GM19239 (cell line): ENCODE data around the gene SHLD3.
"Not testable (repeated sequence)": the region's sequence is repeated elsewhere in the genome, so short reads cannot be mapped to it uniquely, and the experiment has no call there.

ENCODE experiments used
- DNase-seq: peaks from one replicate; pipeline ENCODE4 v3.0.0; 2011; ENCODE audit warnings: low spot score; ENCODE audit not compliant: insufficient read length
- FAIRE-seq: peaks from 2 replicates; lab custom pipeline; 2011; peaks lifted over from hg19 to GRCh38; lab: Jason Lieb, UNC

Gene SHLD3

DNA sequence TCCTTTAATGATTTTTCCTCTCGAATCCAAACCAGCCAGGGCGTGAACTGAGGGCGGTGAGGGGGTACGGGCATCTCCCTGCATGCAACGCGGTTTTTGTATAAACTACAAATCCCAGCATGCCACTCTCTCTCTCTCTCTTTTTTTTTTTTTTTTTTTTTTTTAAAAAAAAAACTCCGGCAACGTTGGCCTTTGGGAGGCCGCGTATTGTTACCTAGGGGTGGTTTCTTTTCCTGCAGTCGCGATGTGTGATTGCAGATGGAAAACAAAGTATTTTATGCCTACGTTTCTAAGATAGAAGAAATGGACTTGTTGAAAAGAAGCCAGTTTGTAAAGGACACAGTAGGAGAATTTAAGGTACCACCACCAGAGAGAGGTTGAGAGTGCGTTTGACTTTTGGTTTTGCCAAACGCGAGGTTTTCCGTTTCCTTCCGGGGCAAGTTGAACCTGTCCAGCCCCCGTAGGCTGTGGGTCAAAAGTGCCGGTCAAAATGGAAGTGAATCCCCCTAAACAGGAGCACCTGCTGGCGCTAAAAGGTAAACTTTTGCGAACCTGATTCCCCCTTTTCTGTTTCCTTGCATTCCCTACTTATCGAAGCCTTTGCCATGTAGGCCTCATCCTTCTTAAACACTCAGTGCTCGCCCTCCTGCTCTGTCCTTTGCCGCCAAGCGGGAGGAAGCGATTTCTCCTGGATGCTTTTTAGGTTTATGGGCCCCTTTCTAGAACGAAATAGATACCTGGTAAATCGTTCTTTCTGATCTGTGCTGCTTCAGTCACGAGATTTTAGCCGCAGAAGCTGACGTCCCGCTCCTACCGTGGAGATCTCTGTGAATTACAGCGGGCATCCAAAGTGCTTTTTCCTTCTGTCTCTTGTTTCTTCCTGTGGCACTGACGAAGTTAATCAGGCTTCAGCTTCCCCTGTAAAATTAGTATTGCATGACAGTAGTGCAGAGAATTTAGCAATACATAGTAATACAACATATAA, at the start of gene SHLD3, which contains the start of gene TRAPPC13:
SHLD3 (plus strand) TSS at position 457 of the 985 bp plus-strand sequence. CDS start 4,561 bp downstream, outside the sequence.
TRAPPC13 (plus strand) TSS at position 457 of the 985 bp plus-strand sequence; CDS start at position 491, 34 bp downstream.
- no peak for FAIRE-seq

DNA sequence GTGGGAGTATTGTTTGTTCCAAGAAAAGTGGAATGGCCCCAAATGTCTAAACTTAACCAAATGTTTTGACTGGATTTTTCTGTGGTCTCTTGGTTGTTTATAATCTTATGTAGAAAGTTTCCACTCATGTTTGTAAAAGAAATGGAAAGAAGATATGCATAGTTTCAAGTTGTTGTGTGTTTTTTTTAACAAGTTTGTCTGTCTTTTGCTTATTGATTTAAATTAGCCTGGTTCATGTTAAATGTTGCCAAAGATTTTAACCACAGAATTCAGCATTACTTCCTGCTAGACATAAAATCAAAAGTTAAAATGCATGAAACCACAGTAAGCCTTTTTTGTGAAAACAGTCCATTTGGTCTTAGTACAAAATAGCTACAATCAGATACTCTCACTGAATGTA, 47.7 kb upstream of the SHLD3 start:
- no peak for DNase-seq
- FAIRE-seq = no peak

More for the DNA sequence above, at the start of gene SHLD3, which contains the start of gene TRAPPC13:
- DNase-seq = peak; percentile 22

DNA sequence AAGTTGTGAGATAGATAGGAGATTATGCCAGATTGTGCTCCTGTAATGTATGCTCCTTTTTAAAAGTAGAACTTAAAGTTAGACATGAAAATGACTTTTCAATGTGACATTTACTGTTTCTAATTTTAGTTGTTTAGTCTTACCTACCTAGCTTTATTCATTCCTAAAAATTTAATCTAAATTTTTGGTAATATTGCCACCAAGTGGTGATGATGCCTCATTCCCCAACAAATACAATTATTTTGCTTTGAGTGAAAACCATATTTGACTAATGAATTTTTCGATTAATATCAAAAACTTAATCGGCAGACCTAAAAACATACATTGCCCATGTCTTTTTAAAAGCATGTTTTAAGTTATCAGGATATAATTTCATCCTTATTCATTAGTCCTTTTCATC, 36.1 kb upstream of the SHLD3 start:
- FAIRE-seq (no peak), DNase-seq (no peak)

DNA sequence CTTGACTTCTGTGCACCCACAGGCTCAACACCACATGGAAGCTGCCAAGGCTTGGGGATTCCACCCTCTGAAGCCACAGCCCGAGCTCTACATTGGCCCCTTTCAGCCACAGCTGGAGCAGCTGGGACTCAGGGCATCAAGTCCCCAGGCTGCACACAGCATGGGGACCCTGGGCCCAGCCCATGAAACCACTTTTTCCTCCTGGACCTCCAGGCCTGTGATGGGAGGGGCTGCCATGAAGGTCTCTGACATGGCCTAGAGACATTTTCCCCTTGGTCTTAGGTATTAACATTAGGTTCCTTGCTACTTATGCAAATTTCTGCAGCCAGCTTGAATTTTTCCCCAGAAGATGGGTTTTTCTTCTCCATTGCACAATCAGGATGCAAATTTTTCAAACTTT, 23.1 kb upstream of the SHLD3 start:
- DNase-seq, FAIRE-seq: not testable (repeated sequence)

- DNase-seq (no peak), FAIRE-seq (no peak)
These were observed 13.3 kb upstream of the SHLD3 start for GRCh38 chr5:65611524-65611923.

- FAIRE-seq = no peak
- DNase-seq = no peak
These were observed 12.4 kb upstream of the SHLD3 start for GRCh38 chr5:65612298-65612907.

DNA sequence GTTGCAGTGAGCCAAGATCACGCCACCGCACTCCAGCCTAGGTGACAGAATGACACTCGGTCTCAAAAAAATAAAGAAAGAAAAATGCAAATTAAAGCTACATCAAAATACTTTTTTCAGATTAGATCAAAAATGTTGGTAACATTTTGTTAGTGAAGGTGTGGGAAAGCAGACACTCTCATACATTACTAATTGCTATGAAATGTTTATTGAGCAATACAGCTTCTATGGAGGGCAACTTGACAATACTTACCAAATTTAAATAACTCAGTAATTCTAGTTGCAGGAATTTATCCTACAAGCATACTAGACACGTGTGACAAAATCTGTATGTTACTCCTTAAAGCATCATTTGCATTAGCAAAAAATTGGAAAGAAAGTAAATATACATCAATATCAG, 4.8 kb upstream of the SHLD3 start:
- FAIRE-seq (no peak), DNase-seq (no peak)

- not testable (repeated sequence) for FAIRE-seq, DNase-seq
These were observed 2.9 kb upstream of the SHLD3 start for GRCh38 chr5:65621961-65622360.

GRCh38 chr5:65623482-65623881, 1.3 kb upstream of the SHLD3 start:
- DNase-seq (no peak), FAIRE-seq (no peak)

DNA sequence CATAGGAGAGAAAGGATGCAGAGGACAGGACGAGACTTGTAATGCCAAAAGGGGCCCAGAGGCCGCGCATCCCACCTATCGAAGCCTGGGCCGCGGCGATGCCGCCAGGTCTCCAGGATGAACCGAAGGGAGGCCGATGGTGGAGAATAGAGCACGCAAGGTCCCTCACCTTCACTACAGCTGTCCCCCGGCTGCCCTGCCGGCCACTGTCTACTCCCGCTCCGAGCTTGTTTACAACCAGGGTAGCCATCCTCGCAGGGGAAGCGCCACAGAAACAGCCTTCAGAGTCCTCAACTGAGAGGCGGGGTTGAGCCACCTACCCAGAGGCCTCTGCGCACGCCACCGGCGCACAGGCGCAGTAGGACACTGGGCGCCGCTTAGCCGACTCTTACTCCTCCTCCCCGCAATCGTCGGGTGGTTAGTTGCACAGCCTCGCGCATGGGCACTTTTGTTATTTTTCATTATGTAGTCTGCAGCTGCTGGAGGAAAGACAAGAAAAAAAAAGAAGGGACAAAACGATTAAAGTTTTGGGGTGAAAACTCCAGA, 729 bp upstream of the SHLD3 start, which contains the start of gene TRIM23:
TRIM23 (minus strand) TSS at position 309 of the 546 bp plus-strand sequence; CDS start at position 250, 59 bp downstream.
- DNase-seq (peak; percentile 44), FAIRE-seq (peak; percentile 95)

DNA sequence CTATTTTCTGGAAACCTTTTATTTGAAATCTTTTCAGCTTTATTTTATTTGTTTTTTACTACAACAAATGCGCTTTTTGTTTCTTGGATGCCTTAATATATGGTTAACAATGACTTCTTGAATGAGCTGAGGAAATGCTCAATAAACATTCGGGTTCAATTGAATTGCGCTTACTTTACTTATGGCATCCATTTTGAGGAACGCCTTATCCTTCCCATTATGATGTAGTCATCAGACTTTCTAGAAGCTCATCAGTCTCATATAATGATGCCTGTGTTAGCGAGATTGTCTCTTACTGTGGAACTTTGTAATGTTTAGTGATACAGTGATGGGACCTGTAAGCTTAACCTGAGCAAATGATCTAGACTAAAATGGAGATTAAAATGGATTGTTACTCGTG, 916 bp downstream of the SHLD3 start:
- DNase-seq (no peak), FAIRE-seq (no peak)

- FAIRE-seq = no peak
- DNase-seq = no peak
These were observed 6.2 kb downstream of the SHLD3 start for GRCh38 chr5:65630981-65631380.

DNA sequence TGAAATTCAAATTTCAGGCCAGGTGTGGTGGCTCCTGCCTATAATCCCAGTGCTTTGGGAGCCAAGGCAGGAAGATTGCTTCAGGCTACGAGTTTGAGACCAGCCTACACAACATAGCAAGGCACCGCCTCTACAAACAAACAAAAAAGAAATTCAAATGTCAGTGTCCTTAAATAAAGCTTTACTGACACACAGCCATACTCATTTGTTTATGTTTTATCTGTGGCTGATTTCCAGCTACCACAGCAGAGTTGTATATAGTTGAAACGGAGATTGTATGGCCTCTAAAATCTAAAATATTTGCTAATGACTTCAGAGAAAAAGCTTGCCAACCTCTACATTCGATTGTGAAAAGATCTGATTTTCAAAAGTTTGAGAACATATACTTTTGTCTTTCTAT, 15.4 kb downstream of the SHLD3 start:
- DNase-seq (no peak), FAIRE-seq (no peak)

- DNase-seq (no peak), FAIRE-seq (no peak)
These were observed 22.1 kb downstream of the SHLD3 start for GRCh38 chr5:65646938-65647337.

DNA sequence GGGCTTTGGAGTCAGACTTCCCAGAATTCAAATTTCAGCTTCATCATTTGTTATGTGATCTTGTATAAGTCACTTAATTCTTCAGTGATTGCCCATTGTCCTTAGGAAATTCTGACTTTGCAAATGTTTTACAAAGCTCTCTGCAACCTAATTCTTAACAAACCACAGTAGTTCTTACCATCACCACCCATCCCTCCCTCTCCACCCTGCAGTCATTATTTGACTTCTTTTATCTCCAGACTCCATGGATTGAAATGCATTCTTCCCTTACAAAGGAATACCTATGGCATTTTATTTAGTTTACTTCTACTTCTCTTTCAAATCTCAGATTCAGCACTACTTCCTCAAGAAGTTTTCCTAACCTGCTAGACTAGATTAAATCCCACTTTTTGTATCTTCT, 23.1 kb downstream of the SHLD3 start:
- DNase-seq (no peak), FAIRE-seq (peak; percentile 47)

DNA sequence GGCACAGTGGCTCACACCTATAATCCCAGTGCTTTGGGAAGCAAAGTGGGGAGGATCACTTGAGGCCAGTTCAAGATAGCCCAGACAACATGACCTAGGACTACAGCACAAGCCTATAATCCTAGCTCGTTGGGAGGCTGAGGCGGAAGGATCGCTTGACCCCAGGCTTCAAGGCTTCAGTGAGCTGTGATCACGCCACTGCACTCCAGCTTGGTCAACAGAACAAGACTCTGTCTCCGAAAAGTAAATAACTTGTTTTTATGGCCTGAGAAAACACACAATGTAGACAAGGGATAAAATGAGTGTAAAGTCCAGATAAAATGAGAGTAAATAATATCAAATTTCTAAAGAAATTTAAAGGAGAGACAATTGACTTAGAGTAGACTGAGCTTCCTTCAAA, 26.3 kb downstream of the SHLD3 start:
- FAIRE-seq = no peak
- DNase-seq = no peak

DNA sequence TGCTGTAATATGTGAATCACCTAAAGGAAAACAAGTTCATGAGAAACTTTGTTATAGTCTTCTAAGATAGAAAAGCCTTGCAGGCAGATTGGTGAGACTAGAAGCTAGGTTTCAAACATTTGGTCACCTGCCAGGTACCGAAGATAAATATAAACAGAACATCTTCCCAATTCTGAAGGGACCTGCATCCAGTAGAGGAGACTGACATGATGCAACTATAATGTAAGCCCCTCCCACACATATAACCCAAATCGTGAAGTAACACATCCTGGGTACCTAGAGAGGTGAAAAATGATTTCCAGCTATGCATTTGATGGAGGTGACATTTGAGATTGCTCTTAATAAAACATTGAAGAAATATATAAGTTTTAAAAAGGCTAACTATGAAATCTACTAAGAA, 29.9 kb downstream of the SHLD3 start:
- no peak for FAIRE-seq

GRCh38 chr5:65663804-65664521, 39.1 kb downstream of the SHLD3 start:
- FAIRE-seq (peak; percentile 66), DNase-seq (no peak)

More for the DNA sequence above, 29.9 kb downstream of the SHLD3 start:
- no peak for DNase-seq

DNA sequence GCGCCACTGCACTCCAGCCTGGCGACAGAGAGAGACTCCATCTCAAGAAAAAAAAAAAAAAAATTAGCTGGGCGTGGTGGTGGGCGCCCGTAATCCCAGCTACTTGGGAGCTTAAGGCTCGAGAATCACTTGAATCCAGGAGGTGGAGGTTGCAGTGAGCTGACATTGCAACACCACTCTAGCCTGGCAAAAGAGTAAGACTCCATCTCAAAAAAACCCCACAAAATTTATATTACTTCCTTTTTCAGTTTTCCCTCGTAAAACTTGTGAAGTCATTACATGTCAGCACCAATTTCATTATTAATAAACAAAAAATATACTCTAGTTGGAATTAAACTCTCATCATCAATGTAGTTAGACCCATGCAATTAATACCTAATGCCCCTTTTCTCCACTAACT, 43.9 kb downstream of the SHLD3 start:
- DNase-seq = no peak
- FAIRE-seq = no peak

DNA sequence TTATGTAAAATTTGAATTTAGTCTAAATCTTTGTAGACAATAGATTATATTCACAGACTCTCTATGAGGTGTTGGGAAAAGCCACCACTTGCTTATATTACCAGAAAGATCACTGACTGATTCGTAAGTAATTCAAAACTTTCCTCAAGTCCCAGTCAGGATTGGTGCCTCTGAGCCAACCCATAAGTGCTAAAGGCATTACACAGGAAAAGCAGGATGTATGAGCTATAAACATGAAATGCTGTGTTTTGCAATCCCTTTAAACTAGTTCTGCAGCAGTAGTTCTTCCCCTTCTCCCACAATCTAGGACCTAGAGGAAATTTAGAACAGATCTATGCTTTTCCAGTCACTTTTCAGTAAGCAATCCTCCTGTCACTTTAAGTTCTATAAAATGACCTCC, 48.0 kb downstream of the SHLD3 start:
- FAIRE-seq = no peak
- DNase-seq = no peak
